HG03135 (cell line): Measurements from ENCODE around the gene NPAS2.

Source experiments
- ATAC-seq: cut with Tn5 transposase; IDR thresholded peaks from one replicate; pipeline ENCODE4 v1.9.1; 2021; ENCODE audit warnings: mild to moderate bottlenecking, moderate library complexity; ENCODE audit not compliant: unreplicated experiment

NPAS2 gene

DNA sequence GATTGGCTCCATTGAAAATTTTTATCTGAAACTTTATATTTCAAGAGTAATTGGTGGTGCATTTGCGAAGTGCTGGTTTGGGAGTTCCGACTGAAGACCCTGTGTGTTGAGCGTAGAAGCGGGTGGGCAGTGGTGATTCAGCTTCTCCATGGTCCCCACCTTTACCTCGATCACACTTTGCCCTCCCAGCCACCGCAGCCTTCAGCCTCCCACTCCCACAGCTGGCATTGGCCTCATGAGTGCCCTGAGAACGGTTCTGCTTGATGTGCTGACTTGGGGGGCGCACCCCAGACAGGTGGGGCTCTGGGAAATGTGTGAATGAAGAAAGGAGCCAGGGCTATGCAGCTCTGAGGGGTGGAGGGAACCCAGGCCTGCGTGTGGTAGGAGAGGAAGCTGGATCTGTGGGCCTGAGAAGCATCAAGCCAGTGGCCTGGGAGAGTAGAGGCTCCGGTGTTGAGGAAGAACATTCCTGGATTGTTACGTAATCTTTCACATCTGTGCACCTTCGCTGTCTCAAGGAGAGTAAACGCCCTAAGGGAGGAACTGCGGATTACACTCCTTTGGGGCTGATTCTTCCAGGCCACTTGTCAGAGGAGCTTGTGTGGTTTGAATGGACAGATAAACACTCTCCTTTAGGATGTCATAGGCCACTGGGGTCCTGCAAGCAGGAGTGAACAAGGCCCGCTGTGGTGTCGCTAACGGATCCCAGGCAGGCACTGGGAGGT, 83.8 kb downstream of the NPAS2 start:
- no peak for ATAC-seq

DNA sequence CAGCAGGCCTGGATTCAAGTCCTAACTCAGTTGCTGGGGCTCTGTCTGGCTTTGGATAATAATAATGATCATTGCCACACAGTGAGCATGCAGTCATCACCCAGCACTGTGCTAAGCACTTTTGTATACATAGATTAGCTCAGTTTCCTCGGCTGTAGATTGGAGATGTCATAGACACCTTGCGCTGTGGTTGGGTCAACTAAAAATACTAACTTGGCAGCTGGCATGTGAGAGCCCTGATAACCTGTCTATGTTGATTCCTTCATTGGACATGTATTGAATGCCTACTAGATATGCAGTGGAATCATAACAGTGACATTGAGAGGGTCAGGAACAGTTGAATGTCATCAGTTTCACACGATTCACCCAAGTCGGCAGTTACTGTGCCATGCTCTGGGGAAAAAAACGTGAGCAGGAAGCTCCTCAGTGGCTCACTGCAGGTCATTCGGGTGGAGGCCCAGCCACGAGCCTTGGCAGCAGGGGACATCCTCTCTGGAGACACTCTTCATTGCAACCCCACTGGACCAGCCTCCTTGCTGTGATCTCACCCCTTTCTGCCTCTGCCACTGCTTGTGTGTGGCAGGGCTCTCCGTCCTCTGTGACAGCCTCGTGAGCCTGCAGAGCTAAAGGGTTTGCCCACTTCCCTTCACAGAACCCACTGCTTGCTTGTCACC, 85.3 kb downstream of the NPAS2 start:
- no peak for ATAC-seq

DNA sequence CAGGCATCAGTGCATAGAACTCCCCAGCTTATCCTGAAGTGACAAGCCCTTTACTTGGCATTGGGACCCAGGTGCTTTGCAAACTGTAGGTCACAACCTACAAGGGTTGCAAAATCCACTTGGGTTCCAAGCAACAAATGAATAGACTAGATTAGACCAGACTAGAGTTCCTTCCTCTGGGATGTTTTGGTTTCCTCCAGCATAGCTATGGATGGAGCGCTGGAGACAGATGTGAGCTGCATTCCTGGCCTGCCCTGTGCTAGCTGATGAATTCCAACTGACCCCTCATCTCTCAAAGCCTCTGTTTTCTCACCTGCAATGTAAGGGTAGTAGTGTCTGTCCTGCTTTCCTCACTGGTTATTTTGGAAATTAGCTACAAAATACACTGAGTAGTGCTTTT, 86.2 kb downstream of the NPAS2 start:
- no peak for ATAC-seq

DNA sequence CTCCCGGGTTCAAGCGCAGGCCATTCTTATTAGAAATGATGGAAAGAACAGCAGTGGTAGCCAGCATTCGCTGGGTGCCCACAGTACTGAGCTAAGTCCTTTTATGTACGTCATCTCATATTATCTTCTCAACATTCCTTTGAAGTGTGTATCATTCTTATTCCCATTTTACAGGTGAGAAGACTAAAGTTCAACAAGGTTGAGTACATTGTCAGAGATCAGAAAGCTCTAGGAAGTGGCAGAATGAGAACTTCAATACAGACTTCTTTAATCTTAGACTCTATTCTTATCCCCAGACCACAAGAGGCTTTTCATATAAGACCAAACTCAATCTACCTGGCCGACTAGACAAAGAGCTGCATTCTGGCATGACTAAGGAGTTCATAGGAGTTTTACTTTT, 86.7 kb downstream of the NPAS2 start:
- no peak for ATAC-seq

DNA sequence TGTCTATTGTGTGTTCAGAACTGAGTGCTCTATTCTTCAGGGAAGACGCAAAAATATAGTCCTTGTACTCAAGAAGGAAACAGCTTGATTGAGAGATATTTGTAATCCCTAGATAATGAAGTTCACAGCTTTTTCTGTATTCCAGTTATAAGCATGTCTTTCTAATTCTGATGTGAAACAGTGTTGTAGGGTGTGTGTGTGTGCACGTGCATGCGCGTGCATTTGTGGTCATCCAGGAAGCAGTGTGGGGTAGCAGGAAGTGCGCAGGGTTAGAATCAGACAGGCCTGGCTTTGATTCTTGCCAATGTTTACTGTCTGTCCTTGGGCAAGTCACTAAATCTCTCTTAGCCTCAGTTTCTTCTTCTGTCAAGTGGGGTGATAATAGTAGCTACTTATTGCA, 87.9 kb downstream of the NPAS2 start:
- ATAC-seq: no peak

DNA sequence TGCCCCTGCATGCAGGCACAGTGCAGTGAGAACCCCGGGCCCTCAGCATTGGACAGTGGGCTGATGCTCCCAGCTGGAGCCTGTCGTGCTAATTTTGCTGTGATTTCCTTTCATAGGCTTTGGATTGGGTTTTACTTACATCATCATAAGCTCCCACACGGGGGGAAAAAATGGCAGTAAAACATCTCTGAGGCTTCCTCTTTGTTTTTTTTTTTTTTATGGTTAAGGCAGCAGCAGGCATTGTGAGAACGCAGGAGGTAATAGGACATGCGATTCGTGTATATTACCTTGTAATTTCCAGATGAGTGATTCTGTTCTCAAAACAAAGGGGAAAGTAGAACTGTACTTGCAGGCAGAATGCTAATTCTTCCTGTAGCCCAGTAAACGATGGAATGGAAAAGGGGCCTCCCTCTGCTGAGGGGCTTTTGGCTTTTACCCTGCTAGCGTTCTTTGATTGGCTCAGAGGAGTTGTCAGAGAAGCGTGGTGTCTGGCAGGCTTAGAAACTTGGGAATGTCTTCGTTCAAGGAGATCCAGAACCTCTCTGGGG, 89.7 kb downstream of the NPAS2 start:
- no peak for ATAC-seq

DNA sequence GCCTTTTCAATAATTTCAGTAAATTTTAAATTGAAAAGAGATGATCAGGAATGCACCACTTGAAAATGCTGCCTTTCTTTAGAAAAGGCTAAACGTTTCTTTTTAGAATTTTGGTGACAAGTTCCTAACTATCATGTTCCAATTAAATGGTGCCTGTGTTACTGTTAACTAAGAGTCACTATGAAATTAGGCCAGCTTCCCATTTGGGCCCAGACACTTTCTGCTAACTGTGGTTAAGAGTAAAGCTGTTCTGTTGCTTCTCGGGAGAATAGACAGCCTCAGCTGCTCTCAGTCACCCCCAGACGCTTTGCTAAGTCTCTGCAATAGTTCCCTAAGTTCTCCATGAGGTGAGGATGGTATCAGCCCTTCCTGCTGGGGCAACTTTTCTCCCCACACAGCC, 90.2 kb downstream of the NPAS2 start:
- ATAC-seq: no peak

DNA sequence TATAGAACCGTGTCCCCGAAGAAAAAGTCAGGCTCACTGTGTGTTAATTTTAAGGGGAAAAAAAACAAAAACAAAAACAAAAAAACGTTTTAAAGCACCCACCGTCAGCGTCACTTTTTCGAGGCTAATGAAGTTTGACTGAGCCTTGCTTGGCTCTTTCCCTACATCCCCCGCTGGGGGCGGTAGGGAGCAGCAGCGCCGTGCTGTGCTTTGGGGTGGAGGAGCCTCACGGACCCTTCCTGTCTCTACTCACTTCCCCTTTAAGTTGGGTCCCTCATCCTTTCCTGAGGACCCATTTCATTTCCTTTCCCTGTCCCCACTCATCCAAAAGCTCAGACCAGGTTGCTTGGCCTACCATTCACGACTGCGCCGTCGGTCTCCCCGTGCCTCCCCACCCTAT, 99.4 kb downstream of the NPAS2 start:
- no peak for ATAC-seq

DNA sequence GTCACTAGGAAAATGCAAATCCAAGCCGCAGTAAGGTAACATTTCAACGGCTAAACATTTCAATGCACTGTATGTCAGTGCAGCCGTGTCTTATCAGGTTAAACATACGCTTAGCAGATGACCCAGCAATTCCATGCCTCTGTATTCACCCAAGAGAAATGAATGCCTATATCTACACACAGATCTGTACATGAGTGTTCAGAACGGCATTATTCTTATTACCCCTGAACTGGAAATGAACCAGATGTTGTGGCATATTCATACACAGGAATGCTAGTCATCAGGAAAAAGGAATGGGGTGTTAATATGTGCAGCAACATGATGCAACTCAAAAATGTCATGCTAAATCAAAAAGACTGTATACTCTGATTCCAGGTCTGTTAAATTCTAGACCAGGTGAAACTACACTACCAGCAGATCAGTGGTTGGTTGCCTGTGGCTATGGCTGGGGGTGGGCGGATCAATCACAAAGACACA, 101.8 kb downstream of the NPAS2 start:
- no peak for ATAC-seq

DNA sequence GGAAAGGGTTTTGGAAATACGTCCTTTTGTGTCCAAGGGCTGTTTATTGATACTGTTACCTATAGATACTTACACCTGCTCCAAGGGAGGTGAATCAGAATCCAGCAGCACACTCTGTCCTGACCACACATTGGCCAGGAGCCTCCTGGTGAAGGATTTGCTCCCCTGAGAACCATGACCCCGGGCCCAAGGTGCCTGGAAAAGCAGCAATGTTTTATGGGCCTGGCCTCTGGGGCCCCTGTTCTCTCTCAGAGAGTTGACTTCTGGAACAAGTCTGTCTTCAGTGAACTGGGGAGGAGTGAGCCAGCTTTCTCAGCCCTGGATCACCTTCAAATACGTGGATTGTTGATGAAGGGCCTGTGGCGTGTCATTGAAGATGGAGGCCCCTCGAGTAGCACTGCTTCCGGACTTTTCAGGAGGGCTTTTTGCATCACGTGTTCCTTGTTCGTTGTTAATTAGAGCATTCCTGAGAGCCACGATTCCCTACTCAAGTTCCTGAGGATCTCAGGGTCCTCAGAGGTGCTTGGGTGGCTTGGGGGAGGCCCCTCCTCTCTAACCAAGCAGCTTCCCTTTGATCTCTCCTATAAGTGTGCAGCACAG, 103.6 kb downstream of the NPAS2 start:
- ATAC-seq: no peak

DNA sequence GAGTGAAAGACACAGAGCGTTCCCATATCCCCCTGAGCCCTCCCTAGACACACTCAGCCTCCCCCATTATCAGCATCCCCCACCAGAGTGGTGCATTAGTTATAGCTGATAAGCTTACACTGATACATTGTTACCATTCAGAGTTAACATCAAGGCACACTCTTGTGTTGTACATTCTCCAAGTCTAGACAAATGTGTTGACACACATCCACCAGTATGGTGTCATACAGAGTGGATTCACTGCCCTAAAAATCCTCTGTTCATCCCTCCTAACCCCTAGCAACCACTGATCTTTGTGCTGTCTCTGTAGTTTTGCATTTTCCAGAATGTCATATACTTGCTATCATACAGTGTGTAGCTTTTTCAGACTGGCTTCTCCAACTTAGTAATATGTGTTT, 104.2 kb downstream of the NPAS2 start:
- ATAC-seq: no peak

DNA sequence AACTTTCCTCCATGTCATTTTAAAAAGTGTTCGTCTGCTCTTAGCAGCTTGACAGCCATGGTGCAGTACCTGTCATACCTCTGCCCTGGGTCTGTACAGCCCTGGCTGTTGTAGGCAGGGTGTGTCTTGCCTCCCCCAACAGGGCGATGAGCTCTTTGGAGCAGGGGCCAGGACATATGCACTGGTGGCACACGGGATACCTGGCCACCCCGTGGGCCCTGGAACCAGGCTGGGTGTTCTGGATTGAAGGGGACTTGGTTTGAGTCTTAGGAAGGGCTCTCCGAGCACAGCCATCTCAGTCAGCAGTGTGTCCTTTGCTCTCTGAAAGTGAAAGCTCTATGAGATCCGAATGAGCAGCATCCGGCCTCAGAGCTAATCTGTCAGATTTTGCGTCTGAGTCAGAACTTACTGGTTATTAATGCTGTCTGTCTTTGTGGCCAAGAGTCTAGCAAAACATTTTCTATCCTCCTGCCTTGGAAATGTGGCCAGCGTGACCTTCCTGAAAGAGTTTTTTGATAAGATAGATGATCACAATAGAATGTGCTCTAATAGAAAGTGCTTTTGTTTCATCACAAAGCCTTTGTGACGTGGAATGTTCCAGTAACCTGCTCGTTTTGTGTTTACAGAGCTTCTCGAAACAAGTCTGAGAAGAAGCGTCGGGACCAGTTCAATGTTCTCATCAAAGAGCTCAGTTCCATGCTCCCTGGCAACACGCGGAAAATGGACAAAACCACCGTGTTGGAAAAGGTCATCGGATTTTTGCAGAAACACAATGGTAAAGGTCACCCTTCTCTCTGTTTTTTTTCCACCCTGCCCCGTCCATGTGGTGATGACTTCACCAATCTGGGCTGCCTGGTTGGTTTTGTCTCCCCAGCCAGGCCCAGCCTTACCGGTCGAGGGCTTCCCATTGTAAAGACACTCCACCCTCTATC, 104.8 kb downstream of the NPAS2 start:
- ATAC-seq: no peak

DNA sequence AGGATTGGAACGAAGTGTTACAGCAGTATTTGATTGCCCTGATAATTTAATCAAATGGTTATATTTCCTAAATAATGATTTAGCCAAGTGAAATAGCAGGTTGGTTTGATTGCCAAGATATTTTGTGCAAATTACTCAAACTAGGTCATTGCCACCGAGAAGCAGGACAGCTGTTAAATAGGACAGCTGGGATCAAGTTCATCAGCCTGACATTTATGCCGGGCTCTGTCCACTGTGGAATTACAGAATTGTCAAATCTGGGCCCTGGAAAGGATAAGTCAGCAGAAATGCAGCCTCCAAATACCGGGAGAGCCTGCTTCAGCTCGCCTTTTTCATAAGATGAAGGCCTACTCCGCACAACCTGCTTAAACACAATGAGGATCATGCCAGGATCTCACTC, 108.3 kb downstream of the NPAS2 start:
- ATAC-seq: no peak

DNA sequence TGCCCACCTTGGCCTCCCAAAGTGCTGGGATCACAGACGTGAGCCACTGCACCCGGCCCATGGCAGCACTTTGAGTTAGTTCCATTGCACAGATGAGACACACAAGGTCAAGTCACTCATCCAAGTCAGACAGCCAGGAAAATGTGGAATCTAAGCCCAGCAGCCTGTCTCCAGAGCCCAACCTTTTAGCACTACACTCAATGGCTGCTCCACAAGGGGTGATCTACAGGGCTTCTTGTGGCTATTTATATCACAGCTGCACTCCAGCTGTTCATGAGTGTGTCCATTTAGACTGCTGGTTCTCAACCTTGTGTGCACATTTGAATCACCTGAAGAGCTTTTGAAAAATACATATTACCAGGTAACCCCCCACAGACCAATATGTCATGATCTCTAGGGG, 109.2 kb downstream of the NPAS2 start:
- no peak for ATAC-seq

DNA sequence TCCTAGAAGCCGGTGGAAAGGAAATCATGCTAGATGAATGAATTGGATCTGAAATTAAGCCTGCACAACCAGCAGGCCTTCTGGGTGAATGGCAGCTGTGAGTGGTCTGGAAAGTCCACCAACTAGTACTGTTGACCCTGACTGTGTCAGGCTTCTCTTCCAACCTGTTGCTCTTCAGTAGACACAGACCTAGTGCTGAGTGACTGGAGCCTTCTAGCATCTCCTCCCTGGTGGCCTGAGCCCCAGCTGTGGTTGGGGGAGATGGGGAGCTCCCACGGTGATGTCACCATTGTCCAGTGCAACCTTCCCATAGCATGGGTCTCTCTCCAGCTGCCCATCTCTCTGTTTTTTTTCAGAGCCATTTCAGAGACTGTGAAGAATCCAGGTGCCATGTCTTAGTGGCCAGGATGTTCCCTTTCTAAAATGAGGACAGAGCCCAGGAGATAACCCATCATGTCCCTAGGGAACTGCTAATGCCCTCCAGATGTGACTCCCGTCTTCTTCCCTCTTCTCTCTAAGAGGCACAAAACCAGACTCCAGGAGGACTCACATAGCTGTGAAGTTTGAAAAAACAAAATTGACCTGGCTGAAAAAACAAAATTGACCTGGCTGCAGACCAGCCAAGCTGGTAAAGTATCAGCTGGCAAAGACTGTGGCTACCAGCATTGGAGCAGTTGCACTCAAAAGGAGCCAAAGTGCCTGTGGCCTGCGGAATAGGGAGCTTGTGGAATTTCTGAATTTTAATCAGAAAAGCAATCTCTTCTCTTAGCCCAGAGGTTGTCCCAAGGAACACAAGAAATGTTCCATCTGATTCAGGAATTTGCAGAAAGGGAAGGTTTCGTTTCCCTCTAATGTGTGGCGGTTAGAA, 114.8 kb downstream of the NPAS2 start:
- no peak for ATAC-seq

DNA sequence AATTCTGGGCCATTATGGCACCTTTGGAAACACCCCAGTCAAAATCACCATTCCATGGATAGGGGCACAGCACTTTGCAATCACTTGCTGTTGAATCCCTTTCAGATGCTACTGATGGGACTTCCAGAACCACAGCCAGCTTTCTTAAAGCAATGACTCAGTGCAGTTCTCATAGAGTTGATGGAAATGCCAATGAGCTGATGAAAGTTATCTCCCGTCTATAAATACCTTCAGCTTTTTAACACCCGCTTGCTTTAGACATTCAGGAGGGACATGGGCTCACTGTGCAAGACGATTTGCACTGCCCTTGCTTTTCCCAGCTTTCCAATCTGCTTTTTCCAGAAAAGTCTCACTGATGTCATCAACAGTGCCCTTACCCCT, 115.4 kb downstream of the NPAS2 start:
- ATAC-seq: no peak

DNA sequence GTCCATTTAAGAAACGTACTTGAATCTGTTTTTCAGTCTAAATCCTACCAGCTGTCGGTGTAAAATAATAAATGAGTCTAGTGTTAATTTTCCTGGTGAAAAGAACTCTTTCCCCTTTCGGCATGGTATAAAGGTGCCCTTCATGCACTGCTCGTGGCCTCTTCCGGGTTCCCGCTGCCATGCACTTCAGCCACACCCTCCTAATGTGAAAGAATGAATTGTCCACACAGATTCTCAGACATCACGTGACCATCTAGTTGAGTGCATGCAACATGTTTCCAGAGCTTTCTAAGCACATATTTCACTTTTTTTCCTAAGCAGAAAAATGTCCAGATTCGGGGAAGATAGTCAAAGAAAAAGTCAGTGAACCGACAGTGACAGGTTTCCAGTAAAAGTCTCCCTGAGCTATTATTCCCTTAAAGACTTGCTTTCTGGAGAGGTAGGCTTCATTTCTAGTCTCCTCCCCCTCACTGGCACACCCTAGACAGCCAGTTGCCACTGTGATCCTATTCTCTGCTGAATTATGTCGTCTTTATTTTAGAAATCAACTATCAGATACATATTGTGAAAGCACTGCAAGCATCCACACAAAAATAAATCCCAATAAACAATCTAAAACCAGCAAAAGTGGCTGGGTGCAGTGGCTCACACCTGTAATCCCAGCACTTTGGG, 116.3 kb downstream of the NPAS2 start:
- no peak for ATAC-seq

DNA sequence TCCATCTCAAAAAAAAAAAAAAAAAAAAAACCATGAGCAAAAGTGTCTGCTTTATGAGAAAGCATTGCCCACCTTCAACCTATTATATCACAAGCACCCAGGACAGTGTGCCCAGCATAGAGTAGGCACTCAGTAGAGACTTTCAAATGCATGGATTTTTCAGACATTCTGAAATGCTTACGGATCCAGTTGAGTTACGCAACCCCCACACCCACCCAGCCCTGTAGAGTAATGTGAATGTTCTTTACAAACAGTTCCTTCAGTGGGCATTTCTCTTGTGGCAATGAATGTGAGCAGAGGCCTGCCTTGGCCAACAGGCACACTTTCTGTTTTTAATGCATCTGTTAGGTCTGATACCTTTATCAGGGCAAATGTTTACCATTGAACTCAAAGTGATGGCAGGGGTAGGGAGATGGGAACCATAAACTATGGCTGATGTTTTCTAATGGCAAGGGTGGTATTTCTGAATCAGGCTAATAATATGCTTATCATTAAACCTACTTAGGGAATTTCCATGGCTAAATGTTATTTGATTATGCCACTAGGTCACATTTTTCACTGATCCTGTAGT, 117.1 kb downstream of the NPAS2 start:
- no peak for ATAC-seq
